GM12864 (cell line): ENCODE data around the gene SNPH.

Experiments used
- DNase-seq: peaks from one replicate; pipeline ENCODE4 v3.0.0-alpha.2; 2011; ENCODE audit warnings: low read depth
- H3K4me3 ChIP-seq: 2 replicates; pipeline ENCODE4 v1.5.1; 2011; ENCODE audit warnings: mild to moderate bottlenecking, low read depth, low read length, control low read depth
- TF ChIP-seq, protein P1 (sequence below): IDR thresholded peaks from 2 replicates; pipeline ENCODE4 v1.5.1; 2011; ENCODE audit warnings: low read depth, mild to moderate bottlenecking, moderate library complexity, low read length, control low read depth, inconsistent platforms; ENCODE audit errors: missing control alignments

The SNPH gene

GRCh38 chr20:1334761-1335160 is 68.7 kb downstream of the SNPH start:
- H3K4me3 ChIP-seq, result no peak overlapping the region
- TF ChIP-seq, protein P1, sequence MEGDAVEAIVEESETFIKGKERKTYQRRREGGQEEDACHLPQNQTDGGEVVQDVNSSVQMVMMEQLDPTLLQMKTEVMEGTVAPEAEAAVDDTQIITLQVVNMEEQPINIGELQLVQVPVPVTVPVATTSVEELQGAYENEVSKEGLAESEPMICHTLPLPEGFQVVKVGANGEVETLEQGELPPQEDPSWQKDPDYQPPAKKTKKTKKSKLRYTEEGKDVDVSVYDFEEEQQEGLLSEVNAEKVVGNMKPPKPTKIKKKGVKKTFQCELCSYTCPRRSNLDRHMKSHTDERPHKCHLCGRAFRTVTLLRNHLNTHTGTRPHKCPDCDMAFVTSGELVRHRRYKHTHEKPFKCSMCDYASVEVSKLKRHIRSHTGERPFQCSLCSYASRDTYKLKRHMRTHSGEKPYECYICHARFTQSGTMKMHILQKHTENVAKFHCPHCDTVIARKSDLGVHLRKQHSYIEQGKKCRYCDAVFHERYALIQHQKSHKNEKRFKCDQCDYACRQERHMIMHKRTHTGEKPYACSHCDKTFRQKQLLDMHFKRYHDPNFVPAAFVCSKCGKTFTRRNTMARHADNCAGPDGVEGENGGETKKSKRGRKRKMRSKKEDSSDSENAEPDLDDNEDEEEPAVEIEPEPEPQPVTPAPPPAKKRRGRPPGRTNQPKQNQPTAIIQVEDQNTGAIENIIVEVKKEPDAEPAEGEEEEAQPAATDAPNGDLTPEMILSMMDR, result no peak
- no peak for DNase-seq

- TF ChIP-seq, protein P1, result no peak
- DNase-seq, result no peak
- no peak overlapping the region for H3K4me3 ChIP-seq
Observed at GRCh38 chr20:1335961-1336698, 70.0 kb downstream of the SNPH start.

DNA sequence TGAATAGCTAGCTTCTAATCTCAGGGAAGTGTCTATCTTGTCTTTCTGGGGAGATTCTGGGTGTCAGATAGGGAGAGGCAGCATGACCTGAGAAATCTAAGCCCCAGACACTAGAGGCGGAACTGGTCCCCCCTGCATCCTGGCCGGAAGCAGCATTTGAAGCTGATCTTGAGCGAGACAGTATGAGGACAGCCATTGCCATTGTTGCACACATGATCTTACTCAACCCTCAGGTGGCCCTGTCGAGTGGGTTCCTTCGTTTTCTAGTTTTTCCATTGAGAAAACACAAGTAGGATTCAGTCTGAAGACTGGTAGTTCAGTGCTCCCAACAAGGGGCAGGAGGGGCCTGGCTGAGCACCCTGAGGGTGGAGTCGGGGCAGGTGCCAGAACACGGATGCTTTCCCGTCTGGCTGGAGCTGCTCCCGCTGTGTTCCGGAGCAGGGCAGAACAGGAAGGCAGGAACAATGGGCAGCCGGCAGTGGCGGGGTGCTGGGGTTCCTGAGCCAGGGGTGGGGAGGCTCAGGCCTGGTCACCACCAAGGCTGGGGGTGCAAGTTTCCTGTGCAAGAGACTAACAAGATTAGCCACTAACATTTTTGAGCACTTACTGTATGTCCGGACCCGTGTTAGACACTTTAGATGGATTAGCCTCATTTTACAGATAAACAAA is 70.7 kb downstream of the SNPH start:
- no peak overlapping the region for H3K4me3 ChIP-seq
- no peak for DNase-seq
- TF ChIP-seq, protein P1, result no peak

GRCh38 chr20:1337441-1337840 is 71.3 kb downstream of the SNPH start:
- DNase-seq, result no peak
- TF ChIP-seq, protein P1, result no peak
- H3K4me3 ChIP-seq, result no peak overlapping the region

DNA sequence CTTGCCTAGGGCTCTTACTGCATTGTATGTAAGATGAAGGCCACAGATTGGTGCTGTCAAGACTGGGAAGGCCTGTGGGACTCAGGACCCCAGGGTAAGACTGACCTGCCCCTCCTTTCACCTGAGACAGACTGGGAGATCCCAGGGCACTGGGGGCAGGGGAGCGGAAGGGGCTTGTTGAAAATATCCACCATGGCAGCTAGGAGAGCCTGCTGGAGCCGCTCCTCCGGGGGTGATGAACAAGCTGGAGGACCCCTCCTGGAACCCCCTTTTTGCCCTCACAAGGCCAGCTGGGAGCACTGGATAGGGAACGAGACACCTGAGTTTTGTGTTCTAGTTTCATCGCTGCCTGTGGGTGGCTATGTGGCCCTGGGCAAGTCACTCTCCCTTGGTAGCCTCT is 72.0 kb downstream of the SNPH start:
- H3K4me3 ChIP-seq, result no peak overlapping the region
- TF ChIP-seq, protein P1, result no peak
- DNase-seq, result no peak

DNA sequence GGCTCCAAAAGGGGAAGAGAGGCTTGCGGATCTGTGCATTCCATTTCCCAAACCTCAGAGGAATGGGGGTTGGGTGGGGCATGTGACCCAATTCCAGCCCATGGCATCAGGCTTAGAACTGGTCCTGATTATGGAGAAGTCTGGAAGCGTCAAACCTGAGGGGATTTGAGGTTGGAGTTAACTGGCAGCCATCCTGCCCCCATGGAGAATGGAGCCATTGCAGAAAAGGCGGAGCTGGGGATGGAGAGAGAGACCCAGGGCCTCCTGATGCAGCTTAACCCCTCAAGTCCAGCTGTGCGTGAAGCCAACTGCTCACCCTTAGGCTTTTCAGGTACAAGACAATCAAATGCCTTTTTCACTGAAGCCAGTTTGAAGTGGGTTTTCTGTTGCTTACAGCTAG is 72.7 kb downstream of the SNPH start:
- no peak overlapping the region for H3K4me3 ChIP-seq
- TF ChIP-seq, protein P1, result no peak
- DNase-seq, result no peak
